ENCODE data around the gene OR51D1.

The OR51D1 gene

DNA sequence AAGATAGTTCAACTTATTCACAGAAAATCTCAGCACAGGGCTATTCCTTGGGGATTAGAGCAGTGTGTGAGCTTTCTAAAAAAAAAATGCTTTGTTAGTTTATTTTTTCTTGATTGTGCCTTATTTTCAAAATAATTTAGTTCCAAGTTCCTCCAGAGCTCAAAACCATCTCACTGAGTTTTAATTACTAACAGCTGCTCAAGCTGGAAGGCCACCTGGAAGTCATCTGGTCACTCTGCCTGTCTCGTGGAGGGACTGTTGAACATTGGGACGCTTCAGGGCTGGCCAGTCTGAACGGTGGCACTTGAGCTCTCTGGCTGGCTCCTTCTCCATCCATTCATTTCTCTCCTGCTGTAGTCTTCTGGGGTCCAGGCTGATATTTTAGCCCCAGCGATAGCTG, 10.5 kb downstream of the OR51D1 start:
- no peak for DNase-seq

DNA sequence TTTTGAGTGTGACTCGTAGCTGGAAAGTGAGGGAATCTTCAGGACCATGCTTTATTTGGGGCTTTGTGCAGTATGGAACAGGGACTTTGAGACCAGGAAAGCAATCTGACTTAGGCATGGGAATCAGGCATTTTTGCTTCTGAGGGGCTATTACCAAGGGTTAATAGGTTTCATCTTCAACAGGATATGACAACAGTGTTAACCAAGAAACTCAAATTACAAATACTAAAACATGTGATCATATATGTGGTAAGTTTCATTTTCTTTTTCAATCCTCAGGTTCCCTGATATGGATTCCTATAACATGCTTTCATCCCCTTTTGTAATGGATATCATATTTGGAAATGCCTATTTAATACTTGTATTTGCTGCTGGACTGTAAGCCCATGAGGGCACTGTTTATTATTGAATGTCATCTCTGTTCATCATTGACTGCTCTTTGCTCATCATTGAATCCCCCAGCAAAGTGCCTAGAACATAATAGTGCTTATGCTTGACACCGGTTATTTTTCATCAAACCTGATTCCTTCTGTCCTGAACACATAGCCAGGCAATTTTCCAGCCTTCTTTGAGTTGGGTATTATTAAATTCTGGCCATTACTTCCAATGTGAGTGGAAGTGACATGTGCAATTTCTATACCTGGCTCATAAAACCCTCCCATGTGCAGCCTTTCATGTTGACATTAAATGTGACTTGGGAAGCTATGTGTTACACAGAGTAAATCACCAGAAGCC, 17.5 kb downstream of the OR51D1 start:
- DNase-seq = no peak

DNA sequence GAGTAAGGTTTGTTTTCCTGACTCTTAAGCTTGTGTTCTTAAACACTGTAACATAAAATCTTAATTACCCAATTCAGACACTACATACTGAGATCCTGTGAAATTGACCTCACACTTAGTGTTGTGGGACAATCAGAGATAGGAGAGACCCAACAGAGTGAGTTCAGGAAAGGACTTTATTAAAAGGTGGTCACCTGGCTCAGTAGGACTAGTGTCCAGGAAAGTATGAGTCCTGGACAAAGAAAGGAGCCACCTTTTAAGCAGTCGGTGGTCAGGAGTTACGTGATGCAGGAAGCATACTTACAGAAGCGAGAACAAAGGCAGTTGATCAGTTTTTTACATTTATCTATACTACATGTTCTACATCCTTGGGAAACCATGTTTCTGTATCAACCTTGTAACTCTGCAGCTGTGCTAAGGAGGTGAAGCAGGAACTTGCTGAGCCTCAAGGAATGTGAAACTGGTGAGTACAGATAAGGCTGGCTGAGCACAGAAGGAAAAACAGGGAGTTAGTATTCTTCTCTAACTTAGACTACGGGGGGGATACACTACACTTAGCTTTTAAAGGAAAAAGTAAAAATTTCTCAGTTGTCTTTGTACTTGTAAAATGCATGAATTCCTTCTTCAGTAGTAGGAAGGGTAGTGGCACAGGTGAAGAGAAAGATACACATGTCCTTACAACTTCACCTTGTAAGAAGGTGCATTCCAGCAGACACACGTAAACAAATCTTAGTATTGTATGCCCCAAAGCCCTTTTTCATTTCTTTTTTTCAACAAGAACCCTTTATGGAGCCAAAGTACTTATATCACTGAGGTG, 21.6 kb downstream of the OR51D1 start:
- DNase-seq = no peak

DNA sequence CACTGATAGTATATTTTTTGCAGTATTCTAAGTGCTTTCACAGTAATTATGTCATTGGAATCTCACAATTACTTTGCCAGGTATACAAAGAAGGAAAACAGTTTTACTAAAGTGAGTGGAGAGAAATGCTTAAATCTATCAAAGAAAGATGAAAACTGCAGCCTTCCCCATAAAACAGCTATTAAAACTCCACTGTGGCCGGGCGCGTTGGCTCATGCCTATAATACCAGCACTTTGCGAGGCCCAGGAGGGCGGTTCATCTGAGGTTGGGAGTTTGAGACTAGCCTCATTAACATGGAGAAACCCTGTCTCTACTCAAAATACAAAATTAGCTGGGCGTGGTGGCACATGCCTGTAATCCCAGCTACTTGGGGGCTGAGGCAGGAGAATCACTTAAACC, 25.6 kb downstream of the OR51D1 start:
- no peak for DNase-seq

DNA sequence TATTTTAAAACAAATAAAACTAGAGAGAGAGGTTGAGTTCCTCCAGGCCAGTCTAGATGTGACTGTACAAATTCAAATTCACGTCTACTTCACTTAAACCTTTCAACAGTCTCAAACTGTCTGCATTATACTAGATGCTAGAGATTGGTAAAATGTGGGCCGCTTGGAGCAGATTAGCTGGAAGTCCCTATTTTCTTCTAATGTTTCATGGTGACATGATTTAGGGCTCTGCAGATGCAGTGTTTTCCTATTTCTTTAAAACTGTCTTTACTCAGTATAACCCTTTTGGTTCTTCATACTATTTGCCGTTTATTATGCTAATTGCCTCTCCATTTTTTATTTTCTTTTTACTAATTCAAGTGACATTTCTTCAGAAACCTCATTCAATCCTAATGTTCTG, 26.9 kb downstream of the OR51D1 start:
- no peak for DNase-seq

DNA sequence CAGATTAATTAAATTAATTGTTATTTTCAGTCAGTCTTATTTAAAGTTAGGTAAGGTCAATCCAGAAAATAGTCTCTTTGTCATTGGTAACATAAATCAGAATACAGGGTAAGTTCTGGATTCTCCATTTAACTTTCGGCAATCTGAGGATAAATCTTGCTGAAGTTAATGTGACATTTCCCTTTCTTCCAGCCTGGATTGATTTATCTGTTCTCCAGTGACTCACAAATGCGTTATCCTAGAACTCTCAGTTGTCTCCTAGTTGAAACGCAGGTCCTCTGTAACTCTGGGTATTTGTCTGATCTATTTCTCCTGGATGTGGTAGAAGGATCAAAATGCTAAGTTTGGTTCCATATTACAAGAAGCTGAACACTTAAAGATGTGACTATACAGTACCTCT, 27.5 kb downstream of the OR51D1 start:
- no peak for DNase-seq

DNA sequence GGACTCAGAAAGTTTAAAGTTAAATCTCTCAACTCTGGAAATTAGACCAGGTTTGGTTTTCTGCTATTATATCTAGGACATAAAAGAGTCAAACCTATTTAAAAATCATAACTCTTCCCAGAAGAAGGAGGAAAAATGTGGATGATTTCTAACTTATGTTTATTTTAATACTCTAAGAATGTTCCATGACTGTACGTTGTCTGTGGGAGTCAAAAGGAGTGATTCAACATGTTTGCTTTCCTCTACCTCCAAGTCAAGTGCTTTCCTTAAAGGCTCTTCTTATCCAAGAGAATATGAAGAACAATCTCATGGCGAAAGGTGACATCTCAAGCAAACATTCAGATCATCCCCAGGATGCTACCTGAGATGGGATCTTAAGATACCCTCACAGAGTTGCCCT, 28.1 kb downstream of the OR51D1 start:
- DNase-seq = no peak

DNA sequence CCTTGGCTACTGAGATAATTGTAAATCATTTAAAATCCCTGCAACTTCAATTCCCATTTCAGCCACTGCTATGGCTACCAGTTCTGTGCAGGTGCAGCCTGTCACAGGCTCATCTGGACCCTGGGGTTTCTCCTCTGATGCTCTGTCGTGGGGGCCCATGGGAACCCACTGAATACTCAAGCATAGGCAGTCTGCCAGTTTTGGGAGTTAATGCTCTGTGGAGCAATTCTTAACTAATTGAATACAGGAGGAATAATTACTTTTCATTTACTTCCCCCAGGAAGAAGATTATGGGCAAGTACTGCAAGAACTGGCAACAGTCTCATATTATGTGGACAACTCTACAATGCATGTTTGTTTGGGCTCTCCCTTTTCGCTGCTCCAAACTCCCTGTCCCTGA, 34.5 kb downstream of the OR51D1 start:
- no peak for DNase-seq

DNA sequence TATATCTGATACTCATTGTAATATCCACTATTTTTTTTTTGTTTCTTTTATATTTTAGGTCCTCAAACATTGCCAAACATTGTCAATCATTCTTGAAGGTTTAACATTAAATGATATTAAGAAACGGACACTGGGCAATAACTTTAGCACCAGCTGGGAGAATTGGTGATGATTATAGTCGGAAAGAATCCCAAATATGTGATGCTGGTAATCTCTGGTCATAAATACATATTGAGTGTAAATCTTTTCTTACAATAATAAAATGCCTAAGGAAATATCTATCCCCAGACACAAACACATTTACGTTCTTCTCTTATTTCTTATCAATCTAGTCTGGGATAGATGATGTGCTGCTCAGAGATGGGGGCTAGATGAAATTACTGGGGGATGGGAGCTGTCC, 35.2 kb downstream of the OR51D1 start:
- no peak for DNase-seq

DNA sequence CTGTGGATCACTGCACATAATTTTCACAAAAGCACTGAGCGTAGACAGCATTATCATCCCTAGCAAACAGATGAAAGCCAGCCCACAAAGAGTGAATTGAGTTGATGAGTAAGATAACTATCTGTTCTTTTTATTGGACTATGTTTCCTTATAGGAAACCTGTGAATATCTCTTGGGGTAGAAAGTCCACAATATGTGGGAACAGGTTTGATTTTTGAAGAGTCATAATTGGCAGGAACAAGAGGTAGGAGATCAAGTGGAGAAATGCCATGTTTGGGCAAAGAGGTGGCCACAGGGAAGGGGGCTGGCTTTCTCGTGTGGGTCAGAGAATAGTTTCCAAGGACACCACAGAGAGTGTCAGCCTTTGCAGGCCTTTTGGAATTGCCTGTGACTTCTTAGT, 36.5 kb downstream of the OR51D1 start:
- DNase-seq = no peak

DNA sequence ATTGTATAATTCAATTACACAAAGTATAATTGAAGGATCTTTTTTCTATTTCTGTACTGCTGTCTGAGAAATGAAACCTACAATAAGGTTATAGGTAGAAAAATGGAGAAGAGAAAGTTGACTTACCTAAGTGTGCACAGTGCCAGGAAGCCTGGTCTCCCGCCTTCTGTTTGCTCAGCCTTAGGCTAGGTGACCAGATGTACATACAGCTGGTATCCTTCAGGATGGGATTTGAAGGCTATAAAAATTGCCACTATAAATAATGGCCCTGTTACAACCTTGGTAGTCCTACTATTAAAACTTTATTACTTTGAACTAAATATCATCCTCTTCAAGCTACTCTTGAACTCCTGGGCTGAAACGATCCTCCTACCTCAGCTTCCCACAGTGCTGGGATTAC, 40.7 kb downstream of the OR51D1 start:
- DNase-seq = no peak

DNA sequence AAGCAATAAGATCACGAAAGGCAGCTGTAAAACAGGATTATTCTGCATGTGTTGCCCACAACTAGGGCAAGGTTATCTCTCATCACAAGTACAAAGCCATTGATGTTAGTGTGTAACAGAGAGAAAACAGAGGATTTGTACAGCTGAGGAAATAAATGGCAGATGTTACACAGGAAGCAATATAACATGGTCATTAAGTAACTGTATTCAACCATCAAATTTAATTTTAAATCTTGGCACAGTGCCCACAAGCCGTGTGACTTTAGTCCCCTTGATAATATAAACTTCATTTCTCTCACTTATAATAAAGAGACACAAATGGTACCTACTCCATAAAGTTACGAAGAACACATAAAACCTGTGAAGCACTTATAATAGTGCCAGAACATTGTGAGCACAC, 43.1 kb downstream of the OR51D1 start:
- DNase-seq = no peak

DNA sequence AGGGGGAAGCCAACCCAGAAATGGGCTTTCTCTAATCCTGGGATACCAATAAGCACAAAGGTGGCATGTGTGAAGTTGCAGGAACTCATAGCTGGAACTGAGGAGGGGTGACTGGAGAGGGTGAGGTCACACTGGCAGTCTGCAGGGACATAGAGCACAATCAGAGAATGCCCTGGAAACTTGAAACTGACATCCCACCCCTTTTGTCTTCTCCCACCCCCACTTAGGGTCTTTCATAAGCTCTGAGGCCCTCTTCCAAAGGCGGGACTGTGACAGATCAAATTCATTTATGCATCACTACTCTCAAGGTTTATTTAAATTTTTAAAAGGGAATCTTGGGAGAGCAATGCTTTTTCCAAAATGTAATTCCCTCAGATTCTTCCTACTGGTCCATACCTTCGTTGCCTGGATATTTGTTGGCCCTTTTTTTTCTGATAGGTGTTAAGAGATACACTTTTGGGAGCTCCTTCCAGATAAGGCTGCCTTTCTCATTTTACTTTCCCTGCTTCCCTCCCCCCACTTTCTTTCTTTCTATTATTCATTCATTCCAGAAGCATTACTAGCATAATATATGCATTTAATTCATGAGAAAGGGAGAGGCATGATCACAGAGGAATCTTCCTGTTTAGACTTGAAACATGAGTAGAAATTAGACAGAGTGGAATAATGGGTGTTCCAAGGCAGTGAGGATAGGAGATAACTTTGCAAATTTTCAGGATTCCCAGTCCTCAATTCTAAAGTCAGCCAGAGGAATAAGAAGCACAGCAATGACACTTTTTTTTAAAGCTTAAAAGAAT, 45.5 kb downstream of the OR51D1 start:
- DNase-seq = no peak

DNA sequence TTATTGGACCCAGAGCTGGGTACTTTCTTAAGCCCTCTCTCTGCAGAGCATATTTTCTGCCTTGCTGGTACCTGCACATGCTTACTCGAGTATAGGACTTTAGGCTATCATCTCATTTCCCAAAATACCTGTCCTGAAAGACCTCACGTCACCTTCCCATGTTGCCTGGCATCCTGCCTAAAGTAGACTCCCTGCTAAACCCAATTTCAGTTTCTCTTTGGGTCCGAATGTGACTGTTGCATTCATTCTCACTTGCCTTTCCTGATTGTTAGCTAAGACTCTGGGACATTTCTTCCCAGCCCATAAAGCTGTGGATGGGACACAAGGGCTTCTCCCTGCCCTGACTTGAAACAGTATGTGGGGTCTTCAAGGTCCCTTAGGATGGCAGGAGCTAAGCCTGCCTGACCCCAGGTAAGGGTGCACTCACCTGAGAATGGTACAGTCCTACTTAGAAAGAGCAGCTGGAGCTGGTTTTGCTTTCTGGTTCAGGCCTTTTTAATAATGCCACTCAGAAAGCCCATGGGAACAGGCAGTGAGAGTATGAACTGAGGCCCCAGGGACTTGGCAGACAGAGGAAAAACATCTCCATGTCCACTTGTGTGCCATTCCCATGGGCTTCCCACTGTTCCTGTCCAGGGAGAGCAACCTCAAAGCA, 47.5 kb downstream of the OR51D1 start:
- DNase-seq = no peak

Data from NCI-H446 treated with DMSO at 0.1 percent for 48 hours (cell line).